Ramos (cell line): Measurements from ENCODE around the gene PMEPA1.

Experiments used
- in situ Hi-C: fragments of 300-500 bp; cut with MboI; formaldehyde crosslinking; loops from one replicate; pipeline ENCODE4 v1.14.3; 2022; ENCODE audit warnings: low sequenced_read_pairs; ENCODE audit not compliant: unreplicated experiment

The PMEPA1 gene

DNA sequence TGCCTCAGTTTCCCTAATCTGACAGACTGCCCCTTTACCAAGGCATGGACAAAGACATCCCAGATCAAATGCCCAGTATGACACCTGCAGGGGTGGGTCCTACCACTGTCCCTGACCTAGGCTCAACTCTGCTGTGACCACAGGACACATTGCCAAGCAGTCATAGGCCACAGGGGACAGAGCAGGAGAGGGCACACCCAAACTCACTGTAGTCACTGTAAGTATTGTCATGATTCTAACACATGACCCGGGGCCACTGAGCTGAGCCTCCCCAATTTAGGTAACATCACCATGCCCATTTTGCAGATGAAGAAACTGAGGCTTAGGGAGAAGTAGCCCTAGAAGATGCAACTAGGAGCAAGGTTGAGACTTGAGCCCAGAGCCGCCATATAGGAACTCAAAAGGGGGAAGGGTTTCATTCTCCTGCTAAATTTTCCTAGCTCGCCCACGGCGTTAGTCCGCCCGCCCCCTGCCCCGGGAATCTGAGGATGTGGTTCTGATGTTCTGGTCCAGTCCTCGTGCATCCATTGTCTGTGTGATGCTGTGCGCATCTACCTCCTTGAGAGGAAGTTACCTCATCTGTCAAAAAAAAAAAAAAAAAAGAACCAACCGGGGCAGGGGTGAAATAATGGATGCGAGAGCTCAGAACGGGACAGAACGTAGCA, 44.8 kb downstream of the PMEPA1 start:
- in situ Hi-C loops: no loop called here

DNA sequence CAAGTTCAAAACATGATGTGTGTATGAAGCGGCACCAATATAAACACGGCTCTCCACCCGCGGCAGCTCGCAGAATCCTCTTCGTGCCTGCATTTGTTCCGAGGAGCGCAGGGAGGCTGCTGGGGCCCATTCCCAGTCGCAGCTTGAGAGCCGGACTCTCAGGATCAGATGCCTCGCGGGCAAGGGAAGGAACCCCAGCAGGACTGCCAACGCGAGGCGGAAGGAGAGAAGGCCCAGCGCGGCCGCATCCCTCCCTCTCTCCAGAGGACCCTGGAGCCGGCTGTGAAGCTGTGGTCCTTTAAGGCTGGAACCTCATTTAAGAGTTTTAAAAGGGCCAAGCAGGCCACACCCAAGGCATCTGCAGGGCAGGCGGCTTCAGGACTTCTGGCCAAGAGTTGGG, 45.3 kb downstream of the PMEPA1 start:
- in situ Hi-C loops: no loop called here

DNA sequence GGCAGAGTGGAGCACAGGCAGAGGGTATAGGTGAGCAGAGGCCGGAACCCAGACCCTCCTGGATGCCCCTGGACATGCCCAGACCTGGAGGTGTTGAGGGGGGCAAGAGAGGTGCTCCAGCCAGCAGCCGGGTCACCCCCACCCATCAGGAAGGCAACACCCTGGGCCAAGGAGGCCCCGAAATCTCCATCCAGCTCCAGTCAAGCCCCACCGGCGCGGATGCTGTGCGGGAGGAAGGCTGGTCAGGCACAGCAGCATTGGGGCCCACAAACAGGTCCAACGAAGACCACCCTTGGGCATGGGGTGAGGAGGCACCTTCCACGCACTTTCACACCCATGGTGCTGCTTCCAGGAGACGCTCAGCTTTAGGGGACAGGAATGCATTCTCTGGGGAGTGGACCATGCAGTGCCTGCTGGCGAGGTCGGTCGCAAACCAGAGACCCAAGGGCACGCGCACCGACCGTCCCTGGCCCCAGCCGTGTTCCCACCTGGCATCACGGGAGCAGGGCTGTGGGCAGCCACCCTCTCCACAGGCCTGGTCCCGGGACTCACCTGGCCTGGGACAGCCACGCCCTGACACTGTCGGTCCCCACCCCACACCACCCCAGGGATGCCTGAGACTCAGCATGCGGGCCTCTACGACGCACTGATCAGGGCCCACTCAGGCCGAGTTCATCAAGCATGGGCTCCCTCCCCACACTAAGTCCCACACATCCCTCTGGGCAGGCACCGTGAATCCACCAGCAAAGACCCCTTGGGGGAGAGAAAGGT, 45.9 kb downstream of the PMEPA1 start:
- in situ Hi-C loops: no loop called here

DNA sequence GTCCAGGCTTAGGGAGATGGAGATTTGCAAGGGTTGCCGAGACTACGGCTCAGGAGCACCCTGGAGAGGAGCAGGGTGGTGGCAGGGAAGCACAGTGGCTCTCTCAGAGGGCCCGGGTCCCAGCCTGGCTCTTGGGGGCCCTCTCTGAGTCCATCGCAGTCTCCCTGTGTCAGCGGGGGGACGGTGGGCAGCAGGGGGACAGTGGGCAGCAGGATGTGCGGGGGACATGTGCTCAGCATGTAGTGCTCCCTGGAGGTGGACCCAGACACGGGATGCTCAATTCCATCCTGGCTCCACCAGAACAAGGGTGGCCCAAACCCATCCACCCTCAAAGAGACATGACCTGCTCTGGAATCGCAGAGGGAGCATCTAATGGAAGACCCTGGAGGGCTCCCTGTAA, 46.6 kb downstream of the PMEPA1 start:
- in situ Hi-C loops: no loop called here

DNA sequence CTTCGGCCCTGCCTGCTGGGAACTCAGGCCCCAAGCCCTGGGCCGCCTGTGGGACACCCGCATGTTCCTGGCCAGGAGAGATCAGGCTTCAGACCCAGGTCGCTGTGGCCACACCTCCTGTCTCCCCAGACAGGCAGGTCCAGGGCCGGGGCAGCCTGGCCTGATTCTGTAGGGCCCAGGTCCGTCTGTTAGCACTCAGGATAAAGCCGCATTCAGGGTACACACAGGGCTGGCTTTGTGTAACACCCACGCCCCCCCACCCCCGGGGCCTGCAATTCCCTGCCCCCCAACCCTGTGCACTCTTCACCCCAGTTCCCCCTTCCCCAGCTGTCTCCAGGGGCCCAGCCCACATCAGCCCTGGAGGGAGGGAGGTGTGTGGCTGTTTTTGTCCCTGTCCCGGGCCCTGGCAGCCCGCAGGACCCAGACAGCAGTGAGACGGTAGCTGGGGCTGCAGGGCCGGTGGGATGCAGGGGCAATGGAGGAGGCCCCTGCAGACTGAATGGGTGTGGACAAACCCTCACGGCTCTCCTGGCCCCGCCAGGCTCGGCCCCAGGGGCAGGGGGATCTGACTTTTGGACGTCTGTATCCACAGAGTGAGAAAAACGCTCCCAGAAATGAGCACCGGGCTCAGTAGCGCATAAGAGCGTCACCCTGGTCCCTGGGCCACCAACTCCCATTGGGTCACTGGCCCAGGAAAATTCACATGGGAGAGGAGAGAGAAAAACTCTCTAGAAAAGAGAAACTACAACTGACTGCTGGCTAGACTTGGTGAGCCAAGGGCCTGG, 47.2 kb downstream of the PMEPA1 start:
- in situ Hi-C loops: no loop called here

DNA sequence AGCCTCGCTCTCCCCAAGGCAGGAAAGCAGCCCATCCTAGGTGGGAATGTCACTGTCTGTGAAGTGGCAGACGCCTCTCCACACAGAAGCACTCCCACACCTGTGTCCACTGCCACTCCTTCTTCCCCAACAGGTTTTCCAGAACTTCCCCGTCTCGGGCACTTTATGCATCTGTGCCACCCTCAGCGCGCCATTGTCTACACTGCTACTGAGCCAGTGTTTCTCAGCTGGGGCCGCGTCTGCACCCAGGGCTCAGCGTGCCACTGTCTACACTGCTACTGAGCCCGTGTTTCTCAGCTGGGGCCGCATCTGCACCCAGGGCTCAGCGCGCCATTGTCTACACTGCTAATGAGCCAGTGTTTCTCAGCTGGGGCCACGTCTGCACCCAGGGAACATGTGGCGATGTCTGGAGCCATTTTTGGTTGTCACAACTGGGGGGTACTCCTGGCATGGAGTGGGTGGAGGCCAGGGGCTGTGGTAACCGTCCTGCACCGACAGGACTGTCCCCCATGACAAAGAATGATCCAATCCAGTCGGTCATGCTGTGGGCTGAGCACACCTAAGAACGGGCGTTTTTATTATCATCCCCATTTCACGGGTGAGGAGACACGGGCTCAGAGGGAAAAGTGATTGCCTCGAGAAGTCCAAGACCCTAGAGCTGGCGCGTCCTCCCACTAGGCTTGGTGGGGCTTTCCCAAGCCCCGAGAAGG, 47.9 kb downstream of the PMEPA1 start:
- in situ Hi-C loops: no loop called here

DNA sequence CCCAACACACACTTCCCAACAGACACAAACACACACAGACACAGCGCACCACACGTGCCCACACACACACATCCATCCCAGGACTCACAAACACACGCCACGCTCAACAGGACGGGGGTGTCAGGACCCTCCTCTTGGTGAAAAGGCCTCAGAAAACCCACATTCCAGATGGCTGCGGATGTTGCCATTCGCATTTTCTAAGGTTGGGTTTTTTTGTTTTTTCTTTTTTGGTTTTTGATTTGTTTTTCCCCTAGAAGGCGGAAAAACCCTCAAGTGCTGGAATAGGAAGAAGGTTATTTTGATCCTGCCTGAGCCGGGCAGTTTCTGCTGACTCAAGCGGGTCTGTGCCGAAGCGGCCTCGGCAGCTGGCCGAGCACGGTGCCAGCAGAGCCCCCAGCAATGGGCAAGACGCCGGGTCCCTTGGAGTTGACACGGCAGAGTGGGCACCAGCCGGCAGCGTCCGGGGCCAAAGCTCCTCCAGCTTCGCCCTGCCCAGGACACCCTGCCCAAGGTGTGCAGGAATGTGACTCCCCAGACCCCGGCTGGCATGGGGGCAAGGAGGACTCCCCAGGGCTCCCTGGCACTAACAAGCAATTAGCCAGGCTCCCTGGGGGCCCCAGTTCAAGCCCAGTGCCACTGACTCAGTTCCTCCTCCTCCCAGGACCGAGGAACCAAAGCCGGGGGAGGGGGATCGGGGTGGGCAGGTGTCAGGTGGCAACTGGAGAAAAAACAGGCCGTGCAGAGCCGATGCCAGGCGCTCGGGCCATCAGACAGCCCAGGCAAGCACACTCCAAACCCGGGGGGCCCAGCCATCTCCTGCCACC, 48.7 kb downstream of the PMEPA1 start:
- in situ Hi-C loops: no loop called here

DNA sequence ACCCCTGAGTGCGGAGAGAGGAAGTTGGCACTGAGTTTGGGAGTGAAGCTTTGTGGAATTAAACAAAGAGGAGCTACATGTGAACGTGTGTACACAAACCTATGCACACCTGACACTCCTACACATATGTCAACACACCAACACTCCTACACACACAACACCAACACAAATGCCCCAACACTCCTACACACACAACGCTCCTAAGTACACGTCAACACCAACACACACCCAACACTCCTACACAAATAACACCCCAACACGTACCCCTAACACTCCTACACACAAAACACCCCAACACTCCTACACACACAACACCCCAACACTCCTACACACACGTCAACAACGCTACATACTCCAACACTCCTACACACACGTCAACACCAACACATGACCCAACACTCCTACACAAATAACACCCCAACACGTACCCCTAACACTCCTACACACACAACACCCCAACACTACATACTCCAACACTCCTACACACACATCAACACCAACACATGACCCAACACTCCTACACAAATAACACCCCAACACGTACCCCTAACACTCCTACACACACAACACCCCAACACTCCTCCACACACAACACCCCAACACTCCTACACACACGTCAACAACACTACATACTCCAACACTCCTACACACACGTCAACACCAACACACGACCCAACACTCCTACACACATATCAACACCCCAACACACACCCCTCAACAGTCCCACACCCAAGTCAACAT, 49.5 kb downstream of the PMEPA1 start:
- in situ Hi-C loops: no loop called here

DNA sequence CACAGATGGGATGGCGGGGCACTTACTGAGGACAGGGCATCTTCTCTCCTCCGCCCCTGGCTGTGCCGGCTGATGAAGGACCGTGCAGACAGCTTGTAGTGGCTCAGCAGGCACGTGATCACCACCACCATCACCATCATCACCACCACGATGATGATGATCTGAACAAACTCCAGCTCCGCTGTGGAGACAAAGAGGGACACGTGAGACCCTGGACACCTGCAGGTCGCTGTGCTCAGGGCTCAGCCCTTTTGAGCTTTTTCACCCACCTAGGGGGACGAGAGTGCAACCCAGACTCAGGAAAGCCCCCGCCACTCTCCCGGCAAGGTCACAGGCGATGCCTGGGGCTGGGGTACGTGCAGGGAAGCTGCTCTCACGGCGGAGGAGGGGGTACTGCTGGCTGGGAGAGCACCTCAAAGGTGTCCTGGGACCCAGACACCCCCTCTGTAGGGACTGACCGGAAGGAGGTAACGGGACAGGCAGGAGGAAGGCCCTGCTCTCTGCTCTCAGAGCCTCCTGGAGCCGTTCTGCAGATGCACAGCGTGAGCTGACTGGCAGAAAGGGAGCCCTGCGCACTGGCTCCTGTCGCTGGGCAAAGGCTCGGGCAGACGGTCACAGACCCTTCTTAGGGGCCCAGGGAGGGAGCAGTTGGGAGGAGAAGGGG, 50.2 kb downstream of the PMEPA1 start:
- in situ Hi-C loops: no loop called here

DNA sequence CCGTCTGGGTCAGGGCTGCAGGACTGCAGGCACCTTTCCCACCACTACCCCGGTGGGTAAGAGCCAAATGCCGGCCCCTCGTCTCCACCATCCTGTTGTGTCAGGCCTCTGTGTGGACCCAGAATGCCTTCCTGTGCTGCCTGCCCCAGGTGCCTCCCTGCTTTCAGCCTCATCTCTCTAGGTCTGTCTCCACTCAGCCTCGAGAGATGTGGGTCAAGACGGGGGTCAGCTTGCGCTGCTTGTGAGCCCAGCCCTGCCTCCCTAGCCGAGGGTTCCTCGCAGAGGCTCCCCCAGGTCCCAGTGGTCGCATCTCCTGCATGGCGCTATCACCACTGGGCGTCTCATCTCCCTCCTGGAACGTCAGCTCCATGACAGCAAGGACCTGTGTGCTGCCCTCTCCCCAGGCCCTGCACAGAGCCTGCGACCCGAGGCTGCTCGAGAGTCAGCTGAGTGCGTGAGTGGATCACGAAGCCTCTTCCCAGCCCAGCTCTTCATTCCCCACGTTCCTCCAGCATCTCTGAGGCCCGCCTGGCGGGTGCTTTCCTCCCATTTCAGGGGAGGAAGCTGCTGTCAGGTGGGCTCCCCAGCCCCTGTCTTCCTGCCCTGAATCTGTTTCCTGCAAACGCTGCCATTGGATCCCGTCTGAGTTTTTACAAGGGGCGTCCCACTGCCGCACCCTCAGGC, 50.8 kb downstream of the PMEPA1 start:
- in situ Hi-C loops: no loop called here

DNA sequence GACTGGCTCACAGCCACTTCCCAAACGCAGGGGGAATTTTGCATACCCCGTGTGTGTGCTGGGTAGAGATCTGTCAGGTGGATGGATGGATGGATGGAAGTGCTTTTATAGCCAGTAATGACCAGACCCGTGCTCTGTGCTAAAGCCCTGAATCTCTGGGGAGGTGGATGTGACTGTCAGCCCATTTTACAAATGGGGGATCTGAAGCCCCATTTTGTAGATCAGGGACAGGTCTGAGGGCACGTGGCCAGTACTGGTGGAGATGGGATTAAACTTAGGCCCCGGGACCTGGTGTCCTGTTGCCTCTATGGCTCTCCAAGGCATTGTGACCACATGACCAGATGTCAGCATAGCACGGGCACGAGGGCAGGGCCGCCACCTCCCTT, 51.4 kb downstream of the PMEPA1 start:
- in situ Hi-C loops: no loop called here

DNA sequence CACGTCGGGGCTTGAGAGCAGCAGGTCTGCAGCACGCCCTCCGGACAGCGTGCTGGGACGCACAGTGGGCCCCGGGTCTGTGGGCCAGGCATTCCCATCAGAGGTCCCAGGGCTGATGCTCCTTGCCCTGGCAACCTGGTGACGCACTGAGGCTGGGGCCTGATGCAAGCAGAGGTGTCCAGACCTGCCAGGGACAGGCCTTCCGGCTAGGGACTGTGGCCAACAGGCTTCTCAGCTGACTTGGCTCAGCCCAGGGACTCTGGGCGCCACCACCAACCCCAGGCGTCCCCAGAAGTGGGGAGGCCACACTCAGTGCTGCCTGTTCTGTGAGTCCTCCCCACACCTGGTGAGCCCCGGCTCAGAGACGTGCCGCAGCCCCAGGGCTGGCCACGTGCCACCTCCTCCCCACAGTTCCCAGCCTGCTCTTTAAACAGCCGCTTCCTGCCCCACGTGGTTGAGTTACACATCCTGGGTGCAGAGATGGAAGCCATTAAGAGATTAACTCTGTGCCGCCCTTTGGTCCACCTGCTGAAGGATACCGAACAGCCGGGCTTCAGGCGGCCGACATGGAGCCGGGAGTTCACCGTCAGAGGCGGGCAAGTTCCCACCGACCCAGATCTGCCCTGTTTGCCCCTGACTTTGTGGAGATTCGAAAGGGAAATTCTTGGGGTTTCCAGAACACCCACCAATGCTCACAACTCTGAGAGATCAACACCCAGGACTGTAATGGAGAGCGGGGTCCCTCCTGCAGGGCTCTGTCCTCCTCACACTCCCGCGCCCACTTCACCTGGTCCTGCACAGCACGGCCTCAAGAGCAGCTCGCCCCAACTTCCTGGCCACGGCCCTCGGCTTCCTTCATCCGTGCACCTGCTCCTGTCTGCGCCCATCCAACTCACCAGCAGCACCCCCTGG, 52.0 kb downstream of the PMEPA1 start:
- in situ Hi-C loops: no loop called here

DNA sequence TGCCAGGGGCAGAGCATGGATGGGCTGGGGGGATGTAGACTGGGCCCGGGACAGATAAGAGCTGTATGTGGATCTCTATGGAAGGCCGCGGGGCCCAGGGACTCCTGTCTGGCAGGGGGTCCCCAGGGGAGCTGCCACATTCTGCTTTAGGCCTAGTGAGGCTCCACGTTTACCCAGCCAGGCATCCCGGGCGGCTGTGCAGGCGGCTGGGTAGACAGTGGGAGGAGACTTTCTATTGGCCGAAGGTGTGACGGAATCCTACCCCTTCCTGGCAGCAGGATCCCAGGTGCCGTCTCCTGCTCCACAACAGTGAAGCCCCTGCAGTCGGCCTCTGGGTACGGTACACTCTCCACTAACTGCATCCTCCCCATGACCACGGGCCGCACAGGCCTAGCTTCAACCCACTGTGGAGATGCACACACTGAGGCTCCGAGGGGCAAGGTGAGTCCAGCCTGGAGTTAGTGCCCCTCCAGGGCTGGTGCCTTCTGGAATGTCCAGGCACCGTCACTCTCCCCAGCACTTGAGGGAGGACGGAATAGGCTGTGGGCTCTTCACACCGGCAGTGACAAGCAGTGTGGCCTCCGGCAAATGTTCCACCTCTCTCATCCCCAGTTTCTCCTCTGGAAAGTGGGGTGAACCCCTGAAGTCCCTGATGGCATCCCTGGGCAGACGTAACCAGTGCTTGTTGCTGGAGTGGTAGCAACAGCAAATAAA, 52.8 kb downstream of the PMEPA1 start:
- in situ Hi-C loops: no loop called here

DNA sequence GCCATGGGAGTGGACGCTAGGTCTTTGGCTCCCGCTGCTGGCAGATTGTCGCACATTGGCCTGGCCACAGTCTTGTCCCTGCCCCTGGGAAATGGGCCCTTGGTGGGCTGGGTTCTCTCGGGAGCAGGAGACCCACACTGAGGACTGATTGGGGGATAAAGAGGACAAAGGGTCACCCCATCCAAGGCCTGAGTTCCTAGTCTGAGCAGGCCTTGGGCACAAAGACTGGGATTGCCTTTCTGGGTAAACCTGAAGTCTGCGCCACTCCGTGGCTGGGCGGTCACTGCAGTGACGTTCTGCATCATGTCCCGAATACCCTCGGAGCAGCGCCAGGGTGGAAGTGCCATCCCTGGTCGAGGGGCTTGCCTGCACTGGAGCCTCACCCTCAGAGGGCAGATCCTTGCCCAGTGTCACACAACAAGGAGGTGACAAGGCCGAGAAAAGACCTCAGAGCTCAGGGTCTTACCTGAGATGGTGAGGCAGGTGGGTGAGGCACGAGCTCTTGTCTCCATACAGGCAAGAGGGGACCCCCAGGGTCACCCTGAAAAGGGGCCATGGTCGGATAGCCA, 53.5 kb downstream of the PMEPA1 start:
- in situ Hi-C loops: no loop called here

DNA sequence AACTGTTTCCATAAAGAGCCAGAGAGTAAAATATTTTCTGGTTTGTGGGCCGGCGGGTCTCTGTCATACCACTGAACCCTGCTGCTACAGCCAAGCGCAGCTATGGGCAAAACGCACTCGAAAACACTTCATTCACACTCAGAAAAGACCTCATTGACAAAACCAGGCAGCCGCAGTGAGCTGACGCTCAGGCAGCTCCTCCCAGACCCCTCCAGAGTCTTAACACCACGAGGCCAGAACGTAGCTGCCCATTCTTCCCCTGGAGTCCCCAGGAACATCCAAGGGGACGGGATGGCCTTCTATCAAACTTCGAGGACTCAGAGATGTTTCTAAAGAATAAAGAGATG, 54.0 kb downstream of the PMEPA1 start:
- in situ Hi-C loops: no loop called here
